ENCODE results near the gene CAB39L. TPM values are rescaled to one million over a fixed set of nuclear protein-coding genes. Genes with fewer than 3 reads are reported as not detected.

CAB39L gene
- polyA plus RNA-seq, 1 of the 3 experiments (the other 2 are of a cell fraction), result 2.6 TPM

GRCh38 chr13:49351871-49352270 is 92.0 kb downstream of the CAB39L start:
- H3K4me2 ChIP-seq, result no peak overlapping the region
- H3F3A ChIP-seq (replicated peaks; ENCODE audit: insufficient read depth), result peaks cover 27% of the 10 kb centered on the region
- ChIA-PET POLR2A (no interaction called here), CTCF (no interaction called here)
- no peaks in the 10 kb centered on the region for H3K9me2 ChIP-seq
- peak overlapping the region; percentile 42; the same call in 1 of the 2 replicates for H2AFZ ChIP-seq (ENCODE audit: low read depth)
- WGBS (ENCODE audit: low lambda C conversion rate), result 22% methylated on average over 2 of the region's 2 CpGs
- H3K9me3 ChIP-seq, result no peaks in the 10 kb centered on the region
- peak overlapping the region in 1 of 2 experiments; percentile 92; a peak in 2 of 4 replicates for H3K27ac ChIP-seq (ENCODE audit: low read depth in 2 of 2, low read length in 1 of 2)
- H3K4me3 ChIP-seq (ENCODE audit: low read depth in 2 of 2, low read length in 1 of 2), result no peak overlapping the region
- peak overlapping the region; percentile 46; the same call in 1 of the 2 replicates for H3K9ac ChIP-seq
- H3K79me2 ChIP-seq (ENCODE audit: insufficient read depth), result no peaks in the 10 kb centered on the region
- TF ChIP-seq JUND (IDR thresholded peaks at IDR 0.05) (peak; percentile 28), TCF12 (IDR thresholded peaks at IDR 0.05) (peak; percentile 28; the same call in 1 of the 2 replicates), SMC3 (IDR thresholded peaks at IDR 0.05; ENCODE audit: low read depth, low read length) (no peak), FOSL2 (IDR thresholded peaks at IDR 0.05; ENCODE audit: borderline replicate concordance, low read depth) (peak; percentile 28; the same call in 1 of the 2 replicates)
- TF ChIP-seq, protein P1, sequence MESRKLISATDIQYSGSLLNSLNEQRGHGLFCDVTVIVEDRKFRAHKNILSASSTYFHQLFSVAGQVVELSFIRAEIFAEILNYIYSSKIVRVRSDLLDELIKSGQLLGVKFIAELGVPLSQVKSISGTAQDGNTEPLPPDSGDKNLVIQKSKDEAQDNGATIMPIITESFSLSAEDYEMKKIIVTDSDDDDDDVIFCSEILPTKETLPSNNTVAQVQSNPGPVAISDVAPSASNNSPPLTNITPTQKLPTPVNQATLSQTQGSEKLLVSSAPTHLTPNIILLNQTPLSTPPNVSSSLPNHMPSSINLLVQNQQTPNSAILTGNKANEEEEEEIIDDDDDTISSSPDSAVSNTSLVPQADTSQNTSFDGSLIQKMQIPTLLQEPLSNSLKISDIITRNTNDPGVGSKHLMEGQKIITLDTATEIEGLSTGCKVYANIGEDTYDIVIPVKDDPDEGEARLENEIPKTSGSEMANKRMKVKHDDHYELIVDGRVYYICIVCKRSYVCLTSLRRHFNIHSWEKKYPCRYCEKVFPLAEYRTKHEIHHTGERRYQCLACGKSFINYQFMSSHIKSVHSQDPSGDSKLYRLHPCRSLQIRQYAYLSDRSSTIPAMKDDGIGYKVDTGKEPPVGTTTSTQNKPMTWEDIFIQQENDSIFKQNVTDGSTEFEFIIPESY (IDR thresholded peaks at IDR 0.05; ENCODE audit: borderline replicate concordance, low read depth), result no peak
- no peak for DNase-seq
- H3K27me3 ChIP-seq (ENCODE audit: insufficient read depth), result no peaks in the 10 kb centered on the region
- no peaks in the 10 kb centered on the region for H4K20me1 ChIP-seq (ENCODE audit: insufficient read depth)
- peaks cover 0 to 3% of the 10 kb centered on the region in 2 experiments for H3K36me3 ChIP-seq (replicated peaks in 1 of 2; ENCODE audit: control insufficient read depth in 1 of 2, insufficient read depth in 2 of 2, low read length in 1 of 2)
- H3K4me1 ChIP-seq (ENCODE audit: control insufficient read depth in 1 of 2, insufficient read depth in 2 of 2, low read depth in 1 of 2, low read length in 1 of 2), result peaks cover 0 to 16% of the 10 kb centered on the region in 2 experiments; a peak in 1 of 4 replicates

GRCh38 chr13:49348751-49349150 is 95.1 kb downstream of the CAB39L start:
- H3F3A ChIP-seq (replicated peaks; ENCODE audit: insufficient read depth), result peaks cover 15% of the 10 kb centered on the region
- H3K27me3 ChIP-seq (ENCODE audit: insufficient read depth), result no peaks in the 10 kb centered on the region
- ChIA-PET POLR2A (no interaction called here), CTCF (interaction anchor here (0.8 to 1.2 kb wide), 2 partner anchors 44 to 47 kb away, joined by 3 read pairs; no protein-coding TSS in a partner anchor)
- H2AFZ ChIP-seq (ENCODE audit: low read depth), result no peak overlapping the region
- no peak overlapping the region for H3K27ac ChIP-seq (ENCODE audit: low read depth in 2 of 2, low read length in 1 of 2)
- H3K9me2 ChIP-seq, result no peaks in the 10 kb centered on the region
- no peaks in the 10 kb centered on the region for H4K20me1 ChIP-seq (ENCODE audit: insufficient read depth)
- no peaks in the 10 kb centered on the region for H3K9me3 ChIP-seq
- WGBS (ENCODE audit: low lambda C conversion rate), result 92% methylated on average over 7 of the region's 7 CpGs
- no peak overlapping the region for H3K4me2 ChIP-seq
- no peak overlapping the region for H3K4me3 ChIP-seq (ENCODE audit: low read depth in 2 of 2, low read length in 1 of 2)
- no peak overlapping the region for H3K9ac ChIP-seq
- no peak for DNase-seq
- no peak for TF ChIP-seq FOXM1 (IDR thresholded peaks at IDR 0.05; ENCODE audit: low read depth)
- no peak for TF ChIP-seq TEAD4 (IDR thresholded peaks at IDR 0.05; ENCODE audit: borderline replicate concordance, insufficient read depth)
- peaks cover 0 to 8% of the 10 kb centered on the region in 2 experiments; a peak in 1 of 4 replicates for H3K4me1 ChIP-seq (ENCODE audit: control insufficient read depth in 1 of 2, insufficient read depth in 2 of 2, low read depth in 1 of 2, low read length in 1 of 2)
- H3K36me3 ChIP-seq (replicated peaks in 1 of 2; ENCODE audit: control insufficient read depth in 1 of 2, insufficient read depth in 2 of 2, low read length in 1 of 2), result no peaks in the 10 kb centered on the region
- no peaks in the 10 kb centered on the region for H3K79me2 ChIP-seq (ENCODE audit: insufficient read depth)

GRCh38 chr13:49347650-49348385 is 96.0 kb downstream of the CAB39L start:
- Histone ChIP-seq H3K36me3 (replicated peaks in 1 of 2; ENCODE audit: control insufficient read depth in 1 of 2, insufficient read depth in 2 of 2, low read length in 1 of 2) (no peaks in the 10 kb centered on the region), H3K27me3 (ENCODE audit: insufficient read depth) (no peaks in the 10 kb centered on the region), H3F3A (replicated peaks; ENCODE audit: insufficient read depth) (peaks cover 15% of the 10 kb centered on the region), H3K9me3 (no peaks in the 10 kb centered on the region), H3K79me2 (ENCODE audit: insufficient read depth) (no peaks in the 10 kb centered on the region), H3K4me3 (ENCODE audit: low read depth in 2 of 2, low read length in 1 of 2) (no peak overlapping the region), H2AFZ (ENCODE audit: low read depth) (no peak overlapping the region), H3K27ac (ENCODE audit: low read depth in 2 of 2, low read length in 1 of 2) (no peak overlapping the region), H3K9me2 (no peaks in the 10 kb centered on the region), H3K4me1 (ENCODE audit: control insufficient read depth in 1 of 2, insufficient read depth in 2 of 2, low read depth in 1 of 2, low read length in 1 of 2) (peaks cover 0 to 8% of the 10 kb centered on the region in 2 experiments; a peak in 1 of 4 replicates), H3K4me2 (no peak overlapping the region), H4K20me1 (ENCODE audit: insufficient read depth) (no peaks in the 10 kb centered on the region), H3K9ac (no peak overlapping the region)
- WGBS (ENCODE audit: low lambda C conversion rate), result 91% methylated on average over 23 of the region's 23 CpGs
- DNase-seq, result no peak
- CTCF ChIA-PET, result no interaction called here
- no peak for TF ChIP-seq RAD21 (IDR thresholded peaks at IDR 0.05; ENCODE audit: low read length)
- TF ChIP-seq MEF2A (IDR thresholded peaks at IDR 0.05; ENCODE audit: borderline replicate concordance, low read depth), result no peak
- TF ChIP-seq RXRA (IDR thresholded peaks at IDR 0.05; ENCODE audit: borderline replicate concordance, low read depth), result no peak
- no peak for TF ChIP-seq GABPA (IDR thresholded peaks at IDR 0.05; ENCODE audit: low read depth)
- no peak for TF ChIP-seq NRF1 (IDR thresholded peaks at IDR 0.05; ENCODE audit: low read depth, low read length)
- no peak for TF ChIP-seq RCOR1 (IDR thresholded peaks at IDR 0.05; ENCODE audit: low read length)
- TF ChIP-seq MAX (IDR thresholded peaks at IDR 0.05; ENCODE audit: low read depth), result no peak
- TF ChIP-seq TEAD4 (IDR thresholded peaks at IDR 0.05; ENCODE audit: borderline replicate concordance, insufficient read depth), result no peak
- TF ChIP-seq NFIC (IDR thresholded peaks at IDR 0.05; ENCODE audit: borderline replicate concordance), result no peak
- no peak for TF ChIP-seq TAF1 (IDR thresholded peaks at IDR 0.05; ENCODE audit: borderline replicate concordance, low read depth, low read length)
- TF ChIP-seq YY1 (IDR thresholded peaks at IDR 0.05; ENCODE audit: low read depth), result no peak
- no peak for TF ChIP-seq FOXJ3 (CRISPR knock-in tag; IDR thresholded peaks at IDR 0.05)
- TF ChIP-seq, protein P2, sequence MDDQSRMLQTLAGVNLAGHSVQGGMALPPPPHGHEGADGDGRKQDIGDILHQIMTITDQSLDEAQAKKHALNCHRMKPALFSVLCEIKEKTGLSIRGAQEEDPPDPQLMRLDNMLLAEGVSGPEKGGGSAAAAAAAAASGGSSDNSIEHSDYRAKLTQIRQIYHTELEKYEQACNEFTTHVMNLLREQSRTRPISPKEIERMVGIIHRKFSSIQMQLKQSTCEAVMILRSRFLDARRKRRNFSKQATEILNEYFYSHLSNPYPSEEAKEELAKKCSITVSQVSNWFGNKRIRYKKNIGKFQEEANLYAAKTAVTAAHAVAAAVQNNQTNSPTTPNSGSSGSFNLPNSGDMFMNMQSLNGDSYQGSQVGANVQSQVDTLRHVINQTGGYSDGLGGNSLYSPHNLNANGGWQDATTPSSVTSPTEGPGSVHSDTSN (IDR thresholded peaks at IDR 0.05), result no peak
- TF ChIP-seq POLR2AphosphoS5 (IDR thresholded peaks at IDR 0.05; ENCODE audit: low read depth, low read length), result no peak
- POLR2A ChIA-PET, result no interaction called here
